Right lobe of liver (tissue), 6 donors: ENCODE measurements around the gene AHDC1. TPM values are rescaled to one million over a fixed set of nuclear protein-coding genes. Genes with fewer than 3 reads are reported as not detected.

Experiments
- ATAC-seq, 4 donors: fragments of 200-7000 bp; cut with Tn5 transposase; one replicate each; pipeline ENCODE4 v1.9.1; 2020; ENCODE audit warnings: mild to moderate bottlenecking in 4 of 4, moderate library complexity in 4 of 4
- DNase-seq, 3 donors: peaks; one replicate each; pipeline ENCODE4 v3.0.0-alpha.2; 2020
- H3K27ac ChIP-seq, 3 donors: fragments of 200-600 bp; one replicate each; pipeline ENCODE4 v1.8.0; 2022
- H3K27me3 ChIP-seq, 2 donors: fragments of 200-600 bp; one replicate each; pipeline ENCODE4 v1.8.0; 2022
- H3K36me3 ChIP-seq, 4 donors: fragments of 200-600 bp; sonication (generic) in 1 of 4; one replicate each; pipeline versions ENCODE4 v1.5.1 to v1.8.0; 2017 to 2022; ENCODE audit warnings: control low read depth in 1 of 4
- H3K4me1 ChIP-seq, 4 donors: fragments of 200-600 bp; sonication (generic) in 1 of 4; one replicate each; pipeline versions ENCODE4 v1.5.1 to v1.8.0; 2017 to 2022; ENCODE audit warnings: control low read depth in 1 of 4
- H3K4me3 ChIP-seq, 3 donors: fragments of 200-600 bp; one replicate each; pipeline ENCODE4 v1.8.0; 2022
- H3K9me3 ChIP-seq, 4 donors: fragments of 200-600 bp; sonication (generic) in 1 of 4; one replicate each; pipeline versions ENCODE4 v1.5.1 to v1.8.0; 2017 to 2022; ENCODE audit warnings: control low read depth in 1 of 4
- POLR2A ChIP-seq: fragments of 450-650 bp; IDR thresholded peaks from one replicate; pipeline ENCODE4 v1.6.1; 2017; ENCODE audit warnings: antibody characterized with exemption, mild to moderate bottlenecking
- whole genome bisulfite sequencing: methylation state at CpG from one replicate; pipeline ENCODE4 v1.1.6; 2018; ENCODE audit warnings: low coverage, low lambda C conversion rate; ENCODE audit not compliant: insufficient coverage; ENCODE audit errors: missing lambda C conversion rate; 5-methylcytosine and 5-hydroxymethylcytosine counted together
- intact Hi-C, 2 donors: fragments of 100-400 bp; cut with DNase I; formaldehyde crosslinking; loops; one replicate each; pipeline versions ENCODE4 v1.11.2 to v1.14.1; 2022
- total RNA-seq, 6 experiments: library from RNA; depleted of rRNA in 2 of 6; stranded (reverse); fragments of >200 nt in 2 of 6; fragmentation: NEBNext Ultra II Directional in 3 of 6; extraction: Animal tissue kit (Norgen Biotek cat#: 25700) in 3 of 6; gene quantifications; one replicate each; pipeline versions ENCODE4 v1.1.0 to v1.2.4, GENCODE V29; 2016 to 2023
- TF ChIP-seq, protein P1 (sequence below), 4 donors: fragments of 200-600 bp in 3 of 4; fragments of 450-650 bp in 1 of 4; IDR thresholded peaks; one replicate each; pipeline versions ENCODE4 v1.5.1 to v1.8.0; 2016 to 2022; ENCODE audit warnings: antibody characterized with exemption in 4 of 4, mild to moderate bottlenecking in 2 of 4
- donor health status: DM: no; HTN: yes; CAD: no.
- donor health status: DM: no; HTN: no; CAD: no.
- donor health status: DM: no; HTN: no; CAD: no.
- donor health status: DM: no; HTN: yes; CAD: no.
- donor health status: DM: no; HTN: yes; CAD: no.

The AHDC1 gene
- total RNA-seq, 6 experiments from 2014 or later, result 5.5 to 21.3 (median 10.9) TPM

GRCh38 chr1:27614625-27615344, 10.8 kb upstream of the AHDC1 start:
- TF ChIP-seq, protein P1, sequence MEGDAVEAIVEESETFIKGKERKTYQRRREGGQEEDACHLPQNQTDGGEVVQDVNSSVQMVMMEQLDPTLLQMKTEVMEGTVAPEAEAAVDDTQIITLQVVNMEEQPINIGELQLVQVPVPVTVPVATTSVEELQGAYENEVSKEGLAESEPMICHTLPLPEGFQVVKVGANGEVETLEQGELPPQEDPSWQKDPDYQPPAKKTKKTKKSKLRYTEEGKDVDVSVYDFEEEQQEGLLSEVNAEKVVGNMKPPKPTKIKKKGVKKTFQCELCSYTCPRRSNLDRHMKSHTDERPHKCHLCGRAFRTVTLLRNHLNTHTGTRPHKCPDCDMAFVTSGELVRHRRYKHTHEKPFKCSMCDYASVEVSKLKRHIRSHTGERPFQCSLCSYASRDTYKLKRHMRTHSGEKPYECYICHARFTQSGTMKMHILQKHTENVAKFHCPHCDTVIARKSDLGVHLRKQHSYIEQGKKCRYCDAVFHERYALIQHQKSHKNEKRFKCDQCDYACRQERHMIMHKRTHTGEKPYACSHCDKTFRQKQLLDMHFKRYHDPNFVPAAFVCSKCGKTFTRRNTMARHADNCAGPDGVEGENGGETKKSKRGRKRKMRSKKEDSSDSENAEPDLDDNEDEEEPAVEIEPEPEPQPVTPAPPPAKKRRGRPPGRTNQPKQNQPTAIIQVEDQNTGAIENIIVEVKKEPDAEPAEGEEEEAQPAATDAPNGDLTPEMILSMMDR (IDR thresholded peaks at IDR 0.05), result no peak
- TF ChIP-seq POLR2A, result no peak
- Histone ChIP-seq H3K4me1 (no peaks in the 10 kb centered on the region), H3K27me3 (no peaks in the 10 kb centered on the region), H3K9me3 (no peaks in the 10 kb centered on the region), H3K27ac (no peak overlapping the region), H3K36me3 (no peaks in the 10 kb centered on the region), H3K4me3 (no peak overlapping the region)
- intact Hi-C loops, result loop anchor here in 1 of 2 donors (5.0 kb wide), 1 partner anchor 43 kb away; no protein-coding TSS in a partner anchor
- 25% methylated on average over 18 of the region's 26 CpGs for WGBS
- ATAC-seq (no peak), DNase-seq (no peak)

GRCh38 chr1:27614043-27614624, 10.2 kb upstream of the AHDC1 start:
- H3K27me3 ChIP-seq, result no peaks in the 10 kb centered on the region
- H3K4me1 ChIP-seq, result no peaks in the 10 kb centered on the region
- WGBS, result 77% methylated on average over 13 of the region's 16 CpGs
- H3K9me3 ChIP-seq, result no peaks in the 10 kb centered on the region
- H3K36me3 ChIP-seq, result no peaks in the 10 kb centered on the region
- intact Hi-C loops, result no loop called here
- no peak overlapping the region for H3K27ac ChIP-seq
- TF ChIP-seq, protein P1 (IDR thresholded peaks at IDR 0.05), result no peak
- no peak for TF ChIP-seq POLR2A
- ATAC-seq (no peak), DNase-seq (no peak)
- H3K4me3 ChIP-seq, result no peak overlapping the region

DNA sequence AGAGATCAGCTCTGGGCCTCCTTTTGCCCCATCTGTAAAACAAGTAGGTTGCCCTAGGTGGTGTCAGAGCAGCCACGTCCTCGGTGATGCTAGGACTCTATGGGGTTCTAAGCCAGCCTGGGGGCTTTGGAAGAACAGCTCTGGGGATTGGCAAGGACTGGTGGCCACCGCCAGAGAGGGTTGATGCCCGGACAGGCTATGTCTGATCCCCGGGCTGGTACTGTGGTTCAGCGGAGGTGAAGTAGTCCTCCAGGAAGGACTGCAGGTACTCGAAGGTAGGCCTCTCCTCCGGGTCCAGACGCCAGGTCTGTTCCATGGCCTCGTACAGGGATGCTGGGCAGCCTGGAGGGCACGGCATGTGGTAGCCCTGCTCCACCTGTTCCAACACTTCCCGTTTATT, 8.8 kb upstream of the AHDC1 start:
- Histone ChIP-seq H3K27me3 (no peaks in the 10 kb centered on the region), H3K36me3 (no peaks in the 10 kb centered on the region), H3K27ac (no peak overlapping the region), H3K4me1 (no peaks in the 10 kb centered on the region), H3K9me3 (no peaks in the 10 kb centered on the region), H3K4me3 (no peak overlapping the region)
- ATAC-seq (no peak), DNase-seq (no peak)
- 57% methylated on average over 5 of the region's 12 CpGs for WGBS
- TF ChIP-seq, protein P1 (IDR thresholded peaks at IDR 0.05), result no peak
- no peak for TF ChIP-seq POLR2A
- intact Hi-C loops, result no loop called here

- 66% methylated on average over 4 of the region's 4 CpGs for WGBS
- Histone ChIP-seq H3K36me3 (no peaks in the 10 kb centered on the region), H3K27me3 (no peaks in the 10 kb centered on the region), H3K9me3 (no peaks in the 10 kb centered on the region), H3K27ac (no peak overlapping the region), H3K4me3 (no peak overlapping the region), H3K4me1 (no peaks in the 10 kb centered on the region)
- TF ChIP-seq, protein P1 (IDR thresholded peaks at IDR 0.05), result no peak
- no peak for TF ChIP-seq POLR2A
- intact Hi-C loops, result no loop called here
- DNase-seq (no peak), ATAC-seq (no peak)
Observed at GRCh38 chr1:27611450-27611849, 7.5 kb upstream of the AHDC1 start.
